IMR-90 (cell line): ENCODE measurements around the gene CYRIA. TPM values are rescaled to one million over a fixed set of nuclear protein-coding genes. Genes with fewer than 3 reads are reported as not detected.

Experiments
- ATAC-seq: fragments of 200-7000 bp; cut with Tn5 transposase; 2 replicates; pipeline ENCODE4 v1.9.1; 2020; ENCODE audit warnings: low read depth, mild to moderate bottlenecking, moderate library complexity
- BruUV-seq: library from RNA; stranded (reverse); fragments of 400-500 nt; replicated peaks from 2 replicates; lab custom pipeline; 2021; lab: Mats Ljungman, UMichigan
- CTCF ChIA-PET: fragments of 300-600 bp; formaldehyde crosslinking; extraction: SDS; loops from one replicate; lab custom pipeline; 2021; ENCODE audit warnings: antibody characterized with exemption; lab: Yijun Ruan, JAX
- POLR2A ChIA-PET: fragments of 300-600 bp; sonication (Branson Sonifier 250); formaldehyde crosslinking; loops from one replicate; lab custom pipeline; 2022; ENCODE audit warnings: antibody characterized with exemption; ENCODE audit not compliant: unreplicated experiment; lab: Charles Lee
- DNase-seq: peaks from one replicate; pipeline ENCODE4 v3.0.0; 2013
- H2AFZ ChIP-seq: replicated peaks from 2 replicates; pipeline ENCODE3; 2013; ENCODE audit warnings: low read length, mild to moderate bottlenecking; ENCODE audit not compliant: poor library complexity
- H2AK5ac ChIP-seq: 2 replicates; pipeline ENCODE4 v1.6.1; 2013; ENCODE audit warnings: low read depth, low read length, inconsistent platforms
- H2AK9ac ChIP-seq: replicated peaks from 2 replicates; pipeline ENCODE3; 2013; ENCODE audit warnings: mild to moderate bottlenecking, low read depth, low read length, moderate library complexity; ENCODE audit not compliant: poor library complexity
- H2BK120ac ChIP-seq: 2 replicates; pipeline ENCODE4 v1.6.1; 2013; ENCODE audit warnings: low read depth, low read length, inconsistent platforms
- H2BK15ac ChIP-seq: 3 replicates; pipeline ENCODE4 v1.6.1; 2013; ENCODE audit warnings: low read depth, low read length, inconsistent platforms
- H2BK20ac ChIP-seq: 2 replicates; pipeline ENCODE4 v1.6.1; 2013; ENCODE audit warnings: low read depth, mild to moderate bottlenecking, inconsistent platforms, low read length, moderate library complexity
- H2BK5ac ChIP-seq: 2 replicates; pipeline ENCODE4 v1.6.1; 2013; ENCODE audit warnings: mild to moderate bottlenecking, low read depth, low read length, inconsistent platforms; ENCODE audit not compliant: poor library complexity, severe bottlenecking
- H3K14ac ChIP-seq: replicated peaks from 2 replicates; pipeline ENCODE4 v1.6.1; 2013; ENCODE audit warnings: low read depth, low read length, inconsistent platforms
- H3K18ac ChIP-seq: 2 replicates; pipeline ENCODE4 v1.6.1; 2013; ENCODE audit warnings: low read depth, low read length, control low read depth
- H3K23ac ChIP-seq: 2 replicates; pipeline ENCODE4 v1.6.1; 2013; ENCODE audit warnings: low read depth, low read length, inconsistent platforms
- H3K27ac ChIP-seq: 2 replicates; pipeline ENCODE4 v1.5.1; 2013; ENCODE audit warnings: mild to moderate bottlenecking, control low read depth, low read length; ENCODE audit not compliant: insufficient read depth
- H3K27me3 ChIP-seq: 2 replicates; pipeline ENCODE4 v1.6.1; 2013; ENCODE audit warnings: low read length; ENCODE audit not compliant: control insufficient read depth, insufficient read depth
- H3K36me3 ChIP-seq: 2 replicates; pipeline ENCODE4 v1.6.1; 2013; ENCODE audit warnings: low read length, mixed read lengths; ENCODE audit not compliant: control insufficient read depth, insufficient read depth
- H3K4ac ChIP-seq: 2 replicates; pipeline ENCODE4 v1.6.1; 2013; ENCODE audit warnings: low read depth, low read length, inconsistent platforms
- H3K4me1 ChIP-seq: 2 replicates; pipeline ENCODE4 v1.6.1; 2013; ENCODE audit warnings: low read length, mixed read lengths; ENCODE audit not compliant: control insufficient read depth, insufficient read depth
- H3K4me2 ChIP-seq: 2 replicates; pipeline ENCODE4 v1.6.1; 2013; ENCODE audit warnings: low read depth, mild to moderate bottlenecking, control low read depth, low read length, moderate library complexity
- H3K4me3 ChIP-seq: 2 replicates; pipeline ENCODE4 v1.5.1; 2013; ENCODE audit warnings: low read depth, mild to moderate bottlenecking, control low read depth, low read length, moderate library complexity; ENCODE audit not compliant: insufficient read depth
- H3K56ac ChIP-seq: 2 replicates; pipeline ENCODE4 v1.6.1; 2013; ENCODE audit warnings: low read length, inconsistent platforms; ENCODE audit not compliant: insufficient read depth; ENCODE audit errors: extremely low read depth
- H3K79me1 ChIP-seq, 2 experiments: 2 replicates each; pipeline ENCODE4 v1.6.1; 2013; ENCODE audit warnings: low read length in 2 of 2, inconsistent platforms in 1 of 2, low read depth in 1 of 2
- H3K9ac ChIP-seq: 2 replicates; pipeline ENCODE4 v1.6.1; 2013; ENCODE audit warnings: low read depth, low read length, control low read depth
- H3K9me1 ChIP-seq: 2 replicates; pipeline ENCODE4 v1.6.1; 2013; ENCODE audit warnings: low read length, inconsistent platforms; ENCODE audit not compliant: insufficient read depth
- H3K9me3 ChIP-seq: 2 replicates; pipeline ENCODE4 v1.6.1; 2013; ENCODE audit warnings: low read length; ENCODE audit not compliant: control insufficient read depth, insufficient read depth
- H4K20me1 ChIP-seq: 2 replicates; pipeline ENCODE4 v1.6.1; 2013; ENCODE audit warnings: low read length, inconsistent platforms; ENCODE audit not compliant: insufficient read depth
- H4K5ac ChIP-seq: 2 replicates; pipeline ENCODE4 v1.6.1; 2013; ENCODE audit warnings: mild to moderate bottlenecking, low read depth, low read length, control low read depth
- H4K8ac ChIP-seq, 2 experiments: 2 replicates each; pipeline ENCODE4 v1.6.1; 2013; ENCODE audit warnings: low read depth in 2 of 2, low read length in 2 of 2, control low read depth in 1 of 2, inconsistent platforms in 1 of 2
- H4K91ac ChIP-seq: 2 replicates; pipeline ENCODE4 v1.6.1; 2013; ENCODE audit warnings: low read depth, low read length, inconsistent platforms; ENCODE audit not compliant: insufficient read depth
- BHLHE40 ChIP-seq: fragments of 150-350 bp; IDR thresholded peaks from 2 replicates; pipeline ENCODE4 v1.6.1; 2016; ENCODE audit warnings: mild to moderate bottlenecking, low read depth, low read length
- CEBPB ChIP-seq: IDR thresholded peaks from 2 replicates; pipeline ENCODE4 v1.6.1; 2012; ENCODE audit warnings: low read depth, low read length, improper control_type of control experiment
- CHD1 ChIP-seq: IDR thresholded peaks from 2 replicates; pipeline ENCODE4 v1.6.1; 2012; ENCODE audit warnings: low read depth, low read length, improper control_type of control experiment
- FOS ChIP-seq: fragments of 150-350 bp; IDR thresholded peaks from 2 replicates; pipeline ENCODE4 v1.6.1; 2016; ENCODE audit warnings: low read depth, low read length
- MAFK ChIP-seq: IDR thresholded peaks from 2 replicates; pipeline ENCODE4 v1.6.1; 2012; ENCODE audit warnings: low read depth, low read length, improper control_type of control experiment
- MAZ ChIP-seq: IDR thresholded peaks from 2 replicates; pipeline ENCODE4 v1.6.1; 2012; ENCODE audit warnings: low read depth, mild to moderate bottlenecking, low read length, improper control_type of control experiment, moderate library complexity, borderline replicate concordance
- MXI1 ChIP-seq: IDR thresholded peaks from 2 replicates; pipeline ENCODE4 v1.6.1; 2012; ENCODE audit warnings: low read depth, mild to moderate bottlenecking, low read length, moderate library complexity, borderline replicate concordance
- NFE2L2 ChIP-seq: fragments of 150-350 bp; IDR thresholded peaks from 2 replicates; pipeline ENCODE4 v1.6.1; 2016; ENCODE audit warnings: low read depth, mild to moderate bottlenecking, low read length
- POLR2A ChIP-seq: IDR thresholded peaks from 2 replicates; pipeline ENCODE4 v1.6.1; 2012; ENCODE audit warnings: mild to moderate bottlenecking, low read depth, low read length
- RAD21 ChIP-seq: IDR thresholded peaks from 2 replicates; pipeline ENCODE4 v1.6.1; 2012; ENCODE audit warnings: low read length, improper control_type of control experiment
- RCOR1 ChIP-seq: IDR thresholded peaks from 2 replicates; pipeline ENCODE4 v1.6.1; 2012; ENCODE audit warnings: mild to moderate bottlenecking, low read length, improper control_type of control experiment; ENCODE audit not compliant: insufficient replicate concordance
- RFX5 ChIP-seq: IDR thresholded peaks from 2 replicates; pipeline ENCODE4 v1.8.0; 2012; ENCODE audit warnings: low read depth, mild to moderate bottlenecking, low read length, moderate library complexity
- SMC3 ChIP-seq: fragments of 150-350 bp; IDR thresholded peaks from 2 replicates; pipeline ENCODE4 v1.6.1; 2016; ENCODE audit warnings: low read depth, mild to moderate bottlenecking, antibody characterized with exemption, low read length, moderate library complexity
- WGBS, 2 experiments: methylation state at CpG; one replicate each; pipeline versions ENCODE4 v1.1.5 to v1.1.7; 2013; ENCODE audit warnings: missing lambda C conversion rate in 2 of 2; ENCODE audit not compliant: insufficient read length in 1 of 2; ENCODE audit errors: extremely low coverage in 2 of 2; 5-methylcytosine and 5-hydroxymethylcytosine counted together
- dilution Hi-C: fragments of 300-500 bp; cut with HindIII; formaldehyde crosslinking; loops from one replicate; pipeline ENCODE4 v1.14.3; 2018; ENCODE audit warnings: low sequenced_read_pairs; ENCODE audit not compliant: unreplicated experiment
- in situ Hi-C: fragments of 300-500 bp; cut with MboI; formaldehyde crosslinking; loops from 3 replicates; pipeline ENCODE4 v1.14.3; 2019; ENCODE audit warnings: low sequenced_read_pairs, inconsistent platforms, mixed read lengths
- intact Hi-C: fragments of 100-400 bp; cut with micrococcal nuclease; formaldehyde crosslinking; loops from 2 replicates; pipeline ENCODE4 v1.10.0; 2022
- polyA plus RNA-seq, 3 experiments: library from polyadenylated mRNA; depleted of rRNA; stranded (reverse); fragments of >200 nt; gene quantifications; 2 replicates each; pipeline ENCODE4 v1.2.3, GENCODE V29; 2012; ENCODE audit warnings: low replicate concordance in 1 of 3
- total RNA-seq: library from RNA; depleted of rRNA; stranded (reverse); fragments of >200 nt; gene quantifications from 2 replicates; pipeline ENCODE4 v1.2.3, GENCODE V29; 2012
- TF ChIP-seq, protein P1 (sequence below): fragments of 150-350 bp; IDR thresholded peaks from 2 replicates; pipeline ENCODE4 v1.6.1; 2017; ENCODE audit warnings: mild to moderate bottlenecking, antibody characterized with exemption, low read length, low read depth
- TF ChIP-seq, protein P2 (sequence below): conservative IDR thresholded peaks from 2 replicates; pipeline ENCODE4 v1.5.1; 2012; ENCODE audit warnings: mild to moderate bottlenecking, low read depth, low read length, improper control_type of control experiment
- TF ChIP-seq, protein P3 (sequence below): fragments of 150-350 bp; IDR thresholded peaks from 2 replicates; pipeline ENCODE4 v1.6.1; 2016; ENCODE audit warnings: low read depth, mild to moderate bottlenecking, low read length, moderate library complexity, borderline replicate concordance

Gene CYRIA
- total and polyA plus RNA-seq, 2 of the 4 experiments (the other 2 are of a cell fraction) = 1.7 to 3.8 TPM

DNA sequence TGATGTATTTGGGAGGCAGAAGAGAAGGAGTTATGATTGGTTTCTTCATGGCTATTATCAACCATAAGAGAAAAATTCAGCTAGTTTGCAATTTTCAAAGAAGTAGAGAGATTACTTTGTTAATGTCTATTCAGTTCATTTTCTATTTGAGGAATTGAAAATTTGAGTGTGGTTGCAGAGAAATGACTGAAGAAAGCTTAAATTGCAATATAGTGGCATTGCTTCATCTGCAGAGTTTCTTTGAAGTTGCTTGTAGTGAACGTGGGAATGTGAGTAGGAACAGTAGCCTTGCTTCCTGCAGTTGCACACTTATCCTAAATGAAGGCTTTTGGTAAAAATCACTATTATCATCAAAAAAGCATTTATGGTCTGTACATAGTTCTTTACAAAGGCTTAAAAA is 14.7 kb upstream of the CYRIA start:
- Histone ChIP-seq H2AFZ (no peak overlapping the region), H3K36me3 (no peaks in the 10 kb centered on the region), H3K23ac (no peak overlapping the region), H3K27ac (no peak overlapping the region), H3K9me1 (no peaks in the 10 kb centered on the region), H3K4me3 (no peak overlapping the region), H4K8ac (no peak overlapping the region), H2AK5ac (no peak overlapping the region), H2BK120ac (no peak overlapping the region), H3K4ac (no peak overlapping the region), H2BK5ac (no peak overlapping the region), H4K20me1 (no peaks in the 10 kb centered on the region), H4K91ac (no peak overlapping the region), H3K27me3 (peaks cover 6% of the 10 kb centered on the region), H3K4me1 (no peaks in the 10 kb centered on the region), H3K18ac (no peak overlapping the region), H4K5ac (no peak overlapping the region), H3K79me1 (no peaks in the 10 kb centered on the region), H2AK9ac (no peak overlapping the region), H3K14ac (no peak overlapping the region), H3K9ac (no peak overlapping the region), H3K9me3 (no peaks in the 10 kb centered on the region), H2BK20ac (no peak overlapping the region), H3K56ac (no peak overlapping the region), H2BK15ac (no peak overlapping the region), H3K4me2 (no peak overlapping the region)
- no TSS peak for BruUV-seq
- TF ChIP-seq, protein P1, sequence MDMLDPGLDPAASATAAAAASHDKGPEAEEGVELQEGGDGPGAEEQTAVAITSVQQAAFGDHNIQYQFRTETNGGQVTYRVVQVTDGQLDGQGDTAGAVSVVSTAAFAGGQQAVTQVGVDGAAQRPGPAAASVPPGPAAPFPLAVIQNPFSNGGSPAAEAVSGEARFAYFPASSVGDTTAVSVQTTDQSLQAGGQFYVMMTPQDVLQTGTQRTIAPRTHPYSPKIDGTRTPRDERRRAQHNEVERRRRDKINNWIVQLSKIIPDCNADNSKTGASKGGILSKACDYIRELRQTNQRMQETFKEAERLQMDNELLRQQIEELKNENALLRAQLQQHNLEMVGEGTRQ = no peak
- TF ChIP-seq MXI1 (no peak), RCOR1 (no peak), CHD1 (no peak), MAZ (no peak), NFE2L2 (no peak), CEBPB (no peak), SMC3 (no peak), RAD21 (no peak), RFX5 (no peak), BHLHE40 (no peak), POLR2A (no peak), FOS (no peak), MAFK (no peak)
- TF ChIP-seq, protein P2, sequence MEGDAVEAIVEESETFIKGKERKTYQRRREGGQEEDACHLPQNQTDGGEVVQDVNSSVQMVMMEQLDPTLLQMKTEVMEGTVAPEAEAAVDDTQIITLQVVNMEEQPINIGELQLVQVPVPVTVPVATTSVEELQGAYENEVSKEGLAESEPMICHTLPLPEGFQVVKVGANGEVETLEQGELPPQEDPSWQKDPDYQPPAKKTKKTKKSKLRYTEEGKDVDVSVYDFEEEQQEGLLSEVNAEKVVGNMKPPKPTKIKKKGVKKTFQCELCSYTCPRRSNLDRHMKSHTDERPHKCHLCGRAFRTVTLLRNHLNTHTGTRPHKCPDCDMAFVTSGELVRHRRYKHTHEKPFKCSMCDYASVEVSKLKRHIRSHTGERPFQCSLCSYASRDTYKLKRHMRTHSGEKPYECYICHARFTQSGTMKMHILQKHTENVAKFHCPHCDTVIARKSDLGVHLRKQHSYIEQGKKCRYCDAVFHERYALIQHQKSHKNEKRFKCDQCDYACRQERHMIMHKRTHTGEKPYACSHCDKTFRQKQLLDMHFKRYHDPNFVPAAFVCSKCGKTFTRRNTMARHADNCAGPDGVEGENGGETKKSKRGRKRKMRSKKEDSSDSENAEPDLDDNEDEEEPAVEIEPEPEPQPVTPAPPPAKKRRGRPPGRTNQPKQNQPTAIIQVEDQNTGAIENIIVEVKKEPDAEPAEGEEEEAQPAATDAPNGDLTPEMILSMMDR = no peak
- TF ChIP-seq, protein P3, sequence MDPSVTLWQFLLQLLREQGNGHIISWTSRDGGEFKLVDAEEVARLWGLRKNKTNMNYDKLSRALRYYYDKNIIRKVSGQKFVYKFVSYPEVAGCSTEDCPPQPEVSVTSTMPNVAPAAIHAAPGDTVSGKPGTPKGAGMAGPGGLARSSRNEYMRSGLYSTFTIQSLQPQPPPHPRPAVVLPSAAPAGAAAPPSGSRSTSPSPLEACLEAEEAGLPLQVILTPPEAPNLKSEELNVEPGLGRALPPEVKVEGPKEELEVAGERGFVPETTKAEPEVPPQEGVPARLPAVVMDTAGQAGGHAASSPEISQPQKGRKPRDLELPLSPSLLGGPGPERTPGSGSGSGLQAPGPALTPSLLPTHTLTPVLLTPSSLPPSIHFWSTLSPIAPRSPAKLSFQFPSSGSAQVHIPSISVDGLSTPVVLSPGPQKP = no peak
- DNase-seq = no peak
- ChIA-PET POLR2A (no interaction called here), CTCF (no interaction called here)
- in situ Hi-C loops = no loop called here
- intact Hi-C loops = no loop called here
- dilution Hi-C loops = no loop called here
- no peak for ATAC-seq
- WGBS, 2 experiments = no CpG with 5 or more reads among the region's 1 CpG
